Measurements from ENCODE around the gene TNFRSF12A.
"Not testable (repeated sequence)": the region's sequence is repeated elsewhere in the genome, so short reads cannot be mapped to it uniquely, and the experiment has no call there.

TNFRSF12A gene

DNA sequence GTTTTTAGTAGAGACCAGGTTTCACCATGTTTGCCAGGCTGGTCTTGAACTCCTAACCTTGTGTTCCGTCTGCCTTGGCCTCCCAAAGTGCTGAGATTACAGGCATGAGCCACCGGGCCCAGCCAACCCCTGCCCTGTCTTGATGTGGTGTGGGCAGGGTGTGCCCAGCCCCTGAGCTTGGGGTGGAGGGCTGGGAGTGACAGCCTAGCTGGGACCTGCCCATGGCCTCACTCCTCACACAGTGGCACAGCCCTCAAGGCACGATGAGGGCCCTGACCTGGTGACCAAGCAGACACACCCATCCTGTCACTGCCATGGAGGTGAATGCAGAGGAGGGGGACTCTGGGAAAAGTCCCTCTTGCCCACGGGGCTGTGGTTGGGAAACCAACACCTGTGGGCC, 48.3 kb downstream of the TNFRSF12A start:
- ChIA-PET CTCF (interaction anchor here (0.6 kb wide), 1 partner anchor 127 kb away, joined by 3 read pairs; no protein-coding TSS in a partner anchor), POLR2A (no interaction called here)
- TF ChIP-seq LEF1 (IDR thresholded peaks at IDR 0.05; ENCODE audit: borderline replicate concordance): no peak
- TF ChIP-seq ZNF384 (IDR thresholded peaks at IDR 0.05): no peak
- no peak for TF ChIP-seq SP1 (IDR thresholded peaks at IDR 0.05)
- no peak for TF ChIP-seq ARNT (IDR thresholded peaks at IDR 0.05)
- DNase-seq (ENCODE audit: extremely low spot score): no peak

DNA sequence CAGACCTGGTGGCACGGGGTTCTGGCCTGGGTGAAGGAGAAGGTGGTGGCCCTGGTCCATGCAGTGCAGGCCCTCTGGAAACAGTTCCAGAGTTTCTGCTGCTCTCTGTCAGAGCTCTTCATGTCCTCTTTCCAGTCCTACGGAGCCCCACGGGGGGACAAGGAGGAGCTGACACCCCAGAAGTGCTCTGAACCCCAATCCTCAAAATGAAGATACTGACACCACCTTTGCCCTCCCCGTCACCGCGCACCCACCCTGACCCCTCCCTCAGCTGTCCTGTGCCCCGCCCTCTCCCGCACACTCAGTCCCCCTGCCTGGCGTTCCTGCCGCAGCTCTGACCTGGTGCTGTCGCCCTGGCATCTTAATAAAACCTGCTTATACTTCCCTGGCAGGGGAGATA, 49.0 kb downstream of the TNFRSF12A start:
- DNase-seq (ENCODE audit: extremely low spot score); POLR2A ChIA-PET: not testable (repeated sequence)
- CTCF ChIA-PET: interaction anchor here (0.6 kb wide), 1 partner anchor 126 kb away, joined by 3 read pairs; no protein-coding TSS in a partner anchor

DNA sequence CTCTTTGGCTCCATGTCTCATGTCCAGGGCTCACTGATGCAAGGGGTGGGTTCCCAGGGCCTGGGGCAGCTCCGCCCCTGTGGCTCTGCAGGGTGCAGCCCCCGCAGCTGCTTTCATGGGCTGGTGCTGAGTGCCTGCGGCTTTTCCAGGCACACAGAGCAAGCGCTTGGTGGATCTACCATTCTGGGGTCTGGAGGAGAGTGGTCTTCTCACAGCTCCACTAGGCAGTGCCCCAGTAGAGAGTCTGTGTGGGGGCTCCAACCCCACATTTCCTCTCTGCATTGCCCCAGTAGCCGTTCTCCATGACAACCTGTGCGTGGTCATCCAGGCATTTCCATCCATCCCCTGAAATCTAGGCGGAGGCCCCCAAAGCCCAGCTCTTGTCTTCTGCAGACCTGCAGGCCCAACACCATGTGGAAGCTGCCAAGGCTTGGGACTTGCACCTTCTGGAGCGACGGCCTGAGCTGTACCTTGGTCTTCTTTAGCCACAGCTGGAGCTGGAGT, 50.5 kb downstream of the TNFRSF12A start:
- TF ChIP-seq ZNF384 (IDR thresholded peaks at IDR 0.05): no peak
- TF ChIP-seq LEF1 (IDR thresholded peaks at IDR 0.05; ENCODE audit: borderline replicate concordance): no peak
- no peak for DNase-seq (ENCODE audit: extremely low spot score)
- CTCF ChIA-PET: no interaction called here
- POLR2A ChIA-PET: interaction anchor here (1.5 kb wide), 1 partner anchor 64 kb away, joined by 3 read pairs; the partner anchor contains the start of gene ZNF213

DNA sequence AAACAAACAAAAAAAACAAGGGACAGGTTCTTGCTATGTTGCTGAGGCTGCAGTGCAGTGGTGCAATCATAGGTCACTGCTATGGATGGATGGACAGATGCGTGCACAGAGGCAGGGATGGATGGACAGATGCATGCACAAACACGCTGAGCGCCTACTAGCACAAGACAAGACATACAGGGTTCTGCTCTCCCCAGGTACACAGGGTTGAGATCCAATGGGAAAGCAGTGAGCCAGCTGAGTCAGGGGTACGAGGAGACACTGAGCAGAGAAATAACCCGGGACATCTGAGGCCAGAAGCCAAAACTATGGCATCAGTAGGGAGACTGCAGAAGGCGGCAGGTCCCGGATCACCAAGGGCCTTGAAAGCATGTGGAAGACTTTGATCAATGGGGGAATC, 51.5 kb downstream of the TNFRSF12A start:
- ChIA-PET POLR2A (interaction anchor here (1.5 kb wide), 1 partner anchor 63 kb away, joined by 3 read pairs; the partner anchor contains the start of gene ZNF213), CTCF (no interaction called here)
- TF ChIP-seq FOXM1 (IDR thresholded peaks at IDR 0.05; ENCODE audit: borderline replicate concordance) (no peak), L3MBTL2 (conservative IDR thresholded peaks at IDR 0.05) (no peak), HDGF (IDR thresholded peaks at IDR 0.05; ENCODE audit: borderline replicate concordance) (no peak), CTBP1 (IDR thresholded peaks at IDR 0.05; ENCODE audit: borderline replicate concordance) (no peak), LEF1 (IDR thresholded peaks at IDR 0.05; ENCODE audit: borderline replicate concordance) (no peak), NFRKB (IDR thresholded peaks at IDR 0.05) (no peak), TARDBP (IDR thresholded peaks at IDR 0.05) (no peak), ARNT (IDR thresholded peaks at IDR 0.05) (no peak)
- TF ChIP-seq, protein P1, sequence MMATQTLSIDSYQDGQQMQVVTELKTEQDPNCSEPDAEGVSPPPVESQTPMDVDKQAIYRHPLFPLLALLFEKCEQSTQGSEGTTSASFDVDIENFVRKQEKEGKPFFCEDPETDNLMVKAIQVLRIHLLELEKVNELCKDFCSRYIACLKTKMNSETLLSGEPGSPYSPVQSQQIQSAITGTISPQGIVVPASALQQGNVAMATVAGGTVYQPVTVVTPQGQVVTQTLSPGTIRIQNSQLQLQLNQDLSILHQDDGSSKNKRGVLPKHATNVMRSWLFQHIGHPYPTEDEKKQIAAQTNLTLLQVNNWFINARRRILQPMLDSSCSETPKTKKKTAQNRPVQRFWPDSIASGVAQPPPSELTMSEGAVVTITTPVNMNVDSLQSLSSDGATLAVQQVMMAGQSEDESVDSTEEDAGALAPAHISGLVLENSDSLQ (IDR thresholded peaks at IDR 0.05): no peak
- DNase-seq (ENCODE audit: extremely low spot score): no peak

Data from HEK293T (cell line).